ENCODE measurements around the gene NDUFB10.

The NDUFB10 gene

DNA sequence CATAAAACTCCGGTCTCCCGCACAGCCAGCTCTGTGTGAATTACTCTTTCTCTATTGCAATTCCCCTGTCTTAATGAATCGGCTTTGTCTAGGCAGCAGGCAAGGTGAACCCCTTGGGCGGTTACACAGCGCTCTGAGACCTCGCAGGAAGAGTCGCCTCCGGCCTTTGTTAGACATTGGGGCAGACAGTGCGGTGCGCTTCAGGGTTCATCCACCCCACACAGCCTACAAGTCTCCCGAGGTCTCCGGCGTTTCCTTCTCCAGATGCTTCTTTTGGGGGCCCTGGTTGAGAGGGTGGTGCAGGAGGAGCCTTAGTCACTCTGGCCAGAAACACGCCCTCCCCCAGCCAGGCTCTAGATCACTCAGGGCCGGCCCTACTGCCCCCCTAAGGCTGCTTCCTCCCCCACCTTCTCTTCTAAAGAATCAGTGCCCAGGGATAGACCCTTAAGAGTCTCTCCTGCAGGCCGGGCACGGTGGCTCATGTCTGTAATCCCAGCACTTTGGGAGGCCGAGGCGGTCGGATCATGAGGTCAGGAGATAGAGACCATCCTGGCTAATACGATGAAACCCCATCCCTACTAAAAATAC is 14.6 kb upstream of the NDUFB10 start:
- no peak overlapping the region for H3K27ac ChIP-seq
- TF ChIP-seq CTCF (IDR thresholded peaks at IDR 0.05) (no peak), ZFX (IDR thresholded peaks at IDR 0.05; ENCODE audit: borderline replicate concordance) (no peak)

DNA sequence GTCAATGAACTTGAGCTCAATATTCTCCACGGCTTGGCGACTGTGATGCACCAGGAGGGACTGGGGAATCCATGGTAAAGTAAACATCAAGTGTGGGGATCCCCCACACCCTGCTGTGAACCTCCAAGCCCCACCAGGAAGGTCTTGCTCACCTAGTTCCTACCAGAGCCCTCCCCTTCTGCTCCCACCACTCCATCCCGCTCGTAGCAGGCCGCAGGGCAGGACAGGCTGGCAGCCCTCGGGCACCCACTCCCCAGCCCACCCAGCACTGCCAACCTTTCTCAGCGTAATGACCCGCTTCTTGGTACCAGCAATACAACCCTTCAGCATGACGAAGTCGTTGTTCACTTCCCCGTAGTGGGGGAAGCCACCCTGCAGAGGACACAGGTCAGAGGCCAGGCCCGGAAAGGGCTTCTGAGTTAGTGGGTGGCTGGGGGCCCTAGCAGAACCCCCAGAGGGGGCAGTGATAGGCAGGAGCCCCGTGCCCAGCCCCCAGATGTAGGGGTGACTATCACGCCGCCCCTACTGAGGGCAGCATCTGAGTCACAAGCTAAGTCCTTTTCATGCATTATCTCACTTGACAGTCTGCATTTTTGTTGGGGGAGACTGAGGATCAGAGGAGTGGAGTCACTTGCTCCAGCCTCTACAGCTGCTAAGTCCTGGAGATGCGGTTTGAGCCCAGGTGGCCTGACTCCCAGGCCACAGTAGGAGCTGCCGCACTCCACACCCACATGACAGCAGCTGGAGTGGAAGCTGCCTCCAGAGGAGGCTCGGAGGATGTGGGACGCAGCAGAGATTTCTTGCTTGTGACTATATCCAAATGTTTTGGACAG is 13.6 kb upstream of the NDUFB10 start:
- no peak for TF ChIP-seq CTCF (IDR thresholded peaks at IDR 0.05)
- TF ChIP-seq ZFX (IDR thresholded peaks at IDR 0.05; ENCODE audit: borderline replicate concordance), result no peak
- no peak overlapping the region for H3K27ac ChIP-seq

DNA sequence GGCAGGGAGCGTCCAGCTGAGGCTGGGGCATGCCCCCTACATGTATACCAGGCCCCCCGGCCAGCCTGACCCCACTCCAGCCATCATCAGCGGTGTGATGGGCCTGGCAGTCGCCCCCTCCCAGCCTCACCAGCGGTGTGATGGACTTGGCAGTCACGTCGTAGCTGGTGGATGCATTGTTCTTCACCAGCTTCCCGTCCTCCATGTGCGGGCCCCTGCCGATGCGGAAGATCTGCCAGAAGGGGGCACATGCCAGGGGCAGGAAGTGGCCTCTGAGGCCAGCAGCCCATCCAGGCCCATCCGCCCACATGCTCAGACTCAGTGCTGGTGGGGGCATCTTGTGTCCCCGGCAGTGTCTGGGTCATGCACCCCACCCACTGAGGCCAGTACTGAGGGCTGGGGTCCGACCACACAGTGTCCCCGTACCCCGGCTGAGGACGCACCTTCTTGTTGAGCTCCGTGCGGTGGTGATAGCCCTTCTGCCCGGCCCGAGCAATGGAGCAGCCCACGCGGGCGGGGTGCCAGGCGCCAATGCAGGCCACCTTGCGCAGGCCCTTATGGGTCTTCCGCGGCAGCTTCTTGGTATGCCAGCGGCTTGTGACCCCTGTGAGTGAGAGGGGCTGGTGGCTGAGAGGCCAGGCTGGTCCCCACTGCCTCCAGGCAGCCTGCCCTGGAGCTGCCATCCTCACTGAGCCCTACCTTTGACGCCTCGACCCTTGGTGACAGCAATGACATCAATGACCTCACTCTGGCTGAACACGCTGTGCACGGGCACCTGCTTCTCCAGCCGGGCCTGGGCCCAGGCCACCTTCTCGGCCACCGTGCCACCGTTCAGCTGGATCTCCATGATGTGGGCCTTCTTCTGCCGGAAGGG is 12.6 kb upstream of the NDUFB10 start:
- TF ChIP-seq CTCF (IDR thresholded peaks at IDR 0.05) (no peak), ZFX (IDR thresholded peaks at IDR 0.05; ENCODE audit: borderline replicate concordance) (no peak)
- H3K27ac ChIP-seq, result no peak overlapping the region

- H3K27ac ChIP-seq, result no peak overlapping the region
- TF ChIP-seq CTCF (IDR thresholded peaks at IDR 0.05) (no peak), ZFX (IDR thresholded peaks at IDR 0.05; ENCODE audit: borderline replicate concordance) (no peak)
These were observed 12.0 kb upstream of the NDUFB10 start for GRCh38 chr16:1947369-1947670.

DNA sequence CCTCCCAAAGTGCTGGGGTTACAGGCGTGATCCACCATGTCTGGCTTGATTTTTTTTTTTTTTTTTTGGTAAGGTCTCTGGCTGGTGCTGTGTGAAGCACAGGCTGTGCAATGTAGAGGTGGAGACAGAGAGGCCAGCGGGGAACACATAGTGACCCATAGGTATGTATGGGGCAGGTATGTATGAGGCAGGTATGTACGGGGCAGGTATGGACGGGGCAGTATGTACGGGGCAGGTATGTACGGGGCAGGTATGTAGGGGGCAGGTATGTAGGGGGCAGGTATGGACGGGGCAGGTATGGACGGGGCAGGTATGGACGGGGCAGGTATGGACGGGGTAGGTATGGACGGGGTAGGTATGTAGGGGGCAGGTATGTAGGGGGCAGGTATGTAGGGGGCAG is 9.8 kb upstream of the NDUFB10 start:
- no peak for TF ChIP-seq ZFX (IDR thresholded peaks at IDR 0.05; ENCODE audit: borderline replicate concordance)
- TF ChIP-seq CTCF (IDR thresholded peaks at IDR 0.05), result no peak
- H3K27ac ChIP-seq, result no peak overlapping the region

- H3K27ac ChIP-seq, result no peak overlapping the region
- TF ChIP-seq ZFX (IDR thresholded peaks at IDR 0.05; ENCODE audit: borderline replicate concordance) (no peak), CTCF (IDR thresholded peaks at IDR 0.05) (no peak)
These were observed 9.3 kb upstream of the NDUFB10 start for GRCh38 chr16:1950047-1950446.

Data from 22Rv1 (cell line).